AG04449 (cell line): ENCODE data around the gene FBXO42.
"Not testable (repeated sequence)": the region's sequence is repeated elsewhere in the genome, so short reads cannot be mapped to it uniquely, and the experiment has no call there.

Experiments used
- CTCF ChIA-PET: fragments of 350-600 bp; formaldehyde crosslinking; extraction: SDS; loops from one replicate; lab custom pipeline; 2021; ENCODE audit warnings: antibody characterized with exemption; lab: Yijun Ruan, JAX
- POLR2A ChIA-PET: fragments of 400-600, 350-600 bp; formaldehyde crosslinking; extraction: SDS; loops from one replicate; lab custom pipeline; 2020; ENCODE audit warnings: antibody characterized with exemption, inconsistent platforms; lab: Yijun Ruan, JAX
- DNase-seq: peaks from one replicate; pipeline ENCODE4 v3.0.0-alpha.2; 2010; ENCODE audit warnings: low read depth, low spot score
- H3K4me3 ChIP-seq: 2 replicates; pipeline ENCODE4 v1.5.1; 2011; ENCODE audit warnings: low read depth, mild to moderate bottlenecking, control low read depth, low read length
- TF ChIP-seq, protein P1 (sequence below): IDR thresholded peaks from one replicate; pipeline ENCODE4 v1.5.1; 2011; ENCODE audit warnings: mild to moderate bottlenecking, moderate library complexity, low read length, control low read depth, inconsistent platforms; ENCODE audit not compliant: insufficient read depth; ENCODE audit errors: missing control alignments

FBXO42 gene

GRCh38 chr1:16249596-16250241 is 102.6 kb downstream of the FBXO42 start:
- POLR2A ChIA-PET, result interaction anchor here (1.4 kb wide), 1 partner anchor 11 kb away, joined by 4 read pairs; no protein-coding TSS in a partner anchor
- no peak overlapping the region for H3K4me3 ChIP-seq
- TF ChIP-seq, protein P1, sequence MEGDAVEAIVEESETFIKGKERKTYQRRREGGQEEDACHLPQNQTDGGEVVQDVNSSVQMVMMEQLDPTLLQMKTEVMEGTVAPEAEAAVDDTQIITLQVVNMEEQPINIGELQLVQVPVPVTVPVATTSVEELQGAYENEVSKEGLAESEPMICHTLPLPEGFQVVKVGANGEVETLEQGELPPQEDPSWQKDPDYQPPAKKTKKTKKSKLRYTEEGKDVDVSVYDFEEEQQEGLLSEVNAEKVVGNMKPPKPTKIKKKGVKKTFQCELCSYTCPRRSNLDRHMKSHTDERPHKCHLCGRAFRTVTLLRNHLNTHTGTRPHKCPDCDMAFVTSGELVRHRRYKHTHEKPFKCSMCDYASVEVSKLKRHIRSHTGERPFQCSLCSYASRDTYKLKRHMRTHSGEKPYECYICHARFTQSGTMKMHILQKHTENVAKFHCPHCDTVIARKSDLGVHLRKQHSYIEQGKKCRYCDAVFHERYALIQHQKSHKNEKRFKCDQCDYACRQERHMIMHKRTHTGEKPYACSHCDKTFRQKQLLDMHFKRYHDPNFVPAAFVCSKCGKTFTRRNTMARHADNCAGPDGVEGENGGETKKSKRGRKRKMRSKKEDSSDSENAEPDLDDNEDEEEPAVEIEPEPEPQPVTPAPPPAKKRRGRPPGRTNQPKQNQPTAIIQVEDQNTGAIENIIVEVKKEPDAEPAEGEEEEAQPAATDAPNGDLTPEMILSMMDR, result no peak
- peak; percentile 7 for DNase-seq
- CTCF ChIA-PET, result interaction anchor here (1.2 to 17.7 kb wide), 5 partner anchors 9 to 171 kb away, joined by 3 to 319 read pairs (median 15); partner anchors contain the start of genes CPLANE2 and FAM131C

GRCh38 chr1:16248603-16249516 is 103.4 kb downstream of the FBXO42 start:
- ChIA-PET POLR2A (interaction anchor here (1.0 to 1.4 kb wide), 2 partner anchors 12 to 42 kb away, joined by 3 to 4 read pairs; no protein-coding TSS in a partner anchor), CTCF (interaction anchor here (0.6 to 17.7 kb wide), 15 partner anchors 10 to 239 kb away, joined by 3 to 319 read pairs (median 3); partner anchors contain the start of genes CPLANE2, FAM131C and FBXO42)
- no peak overlapping the region for H3K4me3 ChIP-seq
- TF ChIP-seq, protein P1, result no peak
- peak; percentile 57 for DNase-seq

DNA sequence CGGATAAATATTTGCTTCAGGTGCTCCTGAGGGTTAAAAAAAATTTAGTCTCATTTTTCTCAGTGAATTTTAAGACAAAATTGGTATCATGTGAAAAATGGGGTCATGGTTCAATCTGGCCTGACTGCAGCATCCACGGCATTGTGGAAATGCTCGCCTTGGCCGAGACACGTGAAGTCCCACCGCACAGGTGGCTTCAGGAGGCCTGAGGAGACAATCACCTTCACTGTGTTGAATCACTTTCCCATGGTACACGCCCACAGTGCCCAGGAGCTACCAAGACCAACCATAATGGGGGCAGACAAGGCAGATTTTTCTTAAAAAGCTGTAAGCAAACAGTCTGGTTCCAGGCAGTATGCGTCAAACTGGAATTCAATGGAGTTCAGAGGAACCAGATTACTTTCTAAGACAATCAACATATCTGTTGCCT is 104.3 kb downstream of the FBXO42 start:
- POLR2A ChIA-PET, result interaction anchor here (1.0 to 1.4 kb wide), 2 partner anchors 13 to 41 kb away, joined by 3 to 4 read pairs; no protein-coding TSS in a partner anchor

DNA sequence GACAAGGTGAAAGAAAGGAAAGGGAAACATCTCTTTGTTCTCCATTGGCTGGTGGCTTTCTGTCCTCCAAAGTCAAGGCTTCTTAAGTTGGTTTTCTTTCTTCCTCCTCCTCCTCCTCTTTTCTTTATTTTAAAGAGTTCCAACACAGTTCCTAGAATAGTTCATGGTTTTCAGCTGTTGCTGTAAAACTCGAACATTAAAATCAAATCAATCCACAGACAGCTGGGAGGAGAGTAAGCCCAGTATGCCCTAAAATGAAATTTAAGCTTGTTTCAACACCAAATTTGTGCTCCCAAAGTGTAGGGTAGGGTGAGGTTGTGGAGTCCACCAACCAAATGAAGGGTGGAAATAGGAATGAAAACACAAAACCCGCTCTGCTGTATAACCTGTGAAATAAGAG is 104.8 kb downstream of the FBXO42 start:
- no peak for DNase-seq
- TF ChIP-seq, protein P1, result no peak
- POLR2A ChIA-PET, result no interaction called here
- no peak overlapping the region for H3K4me3 ChIP-seq
- CTCF ChIA-PET, result interaction anchor here (1.0 to 17.7 kb wide), 10 partner anchors 10 to 169 kb away, joined by 3 to 319 read pairs (median 8); partner anchors contain the start of genes CPLANE2, FAM131C and FBXO42

More for the DNA sequence above, 104.3 kb downstream of the FBXO42 start:
- TF ChIP-seq, protein P1, result no peak
- CTCF ChIA-PET, result interaction anchor here (0.9 to 17.7 kb wide), 12 partner anchors 10 to 192 kb away, joined by 3 to 319 read pairs (median 6); partner anchors contain the start of genes CPLANE2, FAM131C and FBXO42
- H3K4me3 ChIP-seq, result no peak overlapping the region
- no peak for DNase-seq

GRCh38 chr1:16246961-16247360 is 105.3 kb downstream of the FBXO42 start:
- no peak for DNase-seq
- H3K4me3 ChIP-seq, result no peak overlapping the region
- ChIA-PET POLR2A (no interaction called here), CTCF (interaction anchor here (0.8 to 17.7 kb wide), 6 partner anchors 9 to 168 kb away, joined by 3 to 319 read pairs (median 32); partner anchors contain the start of genes CPLANE2 and FAM131C)
- TF ChIP-seq, protein P1, result no peak

- CTCF ChIA-PET, result interaction anchor here (0.8 to 17.7 kb wide), 13 partner anchors 8 to 194 kb away, joined by 3 to 319 read pairs (median 8); partner anchors contain the start of genes ARHGEF19, FAM131C, FBXO42 and NECAP2
- POLR2A ChIA-PET, DNase-seq, H3K4me3 ChIP-seq: not testable (repeated sequence)
Observed at GRCh38 chr1:16246239-16246638, 106.0 kb downstream of the FBXO42 start.
